HepG2 (cell line): ENCODE results near the gene COG1. TPM values are rescaled to one million over a fixed set of nuclear protein-coding genes. Genes with fewer than 3 reads are reported as not detected.
A peak's percentile ranks its signal among the peaks of the same experiment; 100 is the strongest.

Source experiments
- FLYWCH1 ChIP-seq: sonication (generic); formaldehyde crosslinking; IDR thresholded peaks from 2 replicates; pipeline ENCODE4 v1.8.1; 2023; ENCODE audit warnings: mild to moderate bottlenecking, missing genetic modification reagents
- HNRNPLL ChIP-seq: fragments of 200-400 bp; formaldehyde crosslinking; IDR thresholded peaks from 2 replicates; pipeline ENCODE4 v1.6.1; 2017; ENCODE audit warnings: mild to moderate bottlenecking, low read depth, low read length; ENCODE audit not compliant: poor library complexity, severe bottlenecking
- KDM1A ChIP-seq: IDR thresholded peaks from 2 replicates; pipeline ENCODE4 v1.6.1; 2016; ENCODE audit warnings: missing compliant biosample characterization
- KDM2A ChIP-seq: sonication (generic); formaldehyde crosslinking; IDR thresholded peaks from 2 replicates; pipeline ENCODE4 v1.4.0; 2020; ENCODE audit warnings: low read depth, missing genetic modification reagents, borderline replicate concordance
- LCORL ChIP-seq, 2 experiments: fragments of 450-650 bp in 1 of 2; sonication (generic) in 1 of 2; formaldehyde crosslinking in 1 of 2; IDR thresholded peaks; 2 replicates each; pipeline versions ENCODE4 v1.5.0 to v1.6.1; 2017 to 2020; ENCODE audit warnings: antibody characterized with exemption in 1 of 2, missing genetic modification reagents in 1 of 2
- MEF2D ChIP-seq: sonication (generic); formaldehyde crosslinking; IDR thresholded peaks from 2 replicates; pipeline ENCODE4 v1.5.1; 2020; ENCODE audit warnings: mild to moderate bottlenecking, missing genetic modification reagents
- MZF1 ChIP-seq: sonication (generic); formaldehyde crosslinking; IDR thresholded peaks from 2 replicates; pipeline ENCODE4 v1.8.1; 2023; ENCODE audit warnings: mild to moderate bottlenecking, missing genetic modification reagents, borderline replicate concordance
- NCOA1 ChIP-seq: sonication (generic); formaldehyde crosslinking; IDR thresholded peaks from 2 replicates; pipeline ENCODE4 v1.9.0; 2021; ENCODE audit warnings: missing genetic modification reagents
- NR1H2 ChIP-seq: sonication (generic); formaldehyde crosslinking; IDR thresholded peaks from 2 replicates; pipeline ENCODE4 v1.8.1; 2022; ENCODE audit warnings: low read depth, missing genetic modification reagents, borderline replicate concordance
- PATZ1 ChIP-seq: sonication (generic); formaldehyde crosslinking; IDR thresholded peaks from 2 replicates; pipeline ENCODE4 v1.4.0; 2020; ENCODE audit warnings: missing genetic modification reagents
- PCBP1 ChIP-seq: fragments of 200-400 bp; formaldehyde crosslinking; IDR thresholded peaks from 2 replicates; pipeline ENCODE4 v1.6.1; 2017; ENCODE audit warnings: mild to moderate bottlenecking, low read depth, low read length, borderline replicate concordance
- RBFOX2 ChIP-seq: fragments of 200-400 bp; formaldehyde crosslinking; IDR thresholded peaks from 2 replicates; pipeline ENCODE4 v1.6.1; 2017; ENCODE audit warnings: low read depth, mild to moderate bottlenecking, low read length
- RXRA ChIP-seq: sonication (generic); formaldehyde crosslinking; IDR thresholded peaks from 2 replicates; pipeline ENCODE4 v1.5.1; 2020; ENCODE audit warnings: missing genetic modification reagents
- SIX1 ChIP-seq: sonication (generic); formaldehyde crosslinking; IDR thresholded peaks from 2 replicates; pipeline ENCODE4 v1.4.0; 2020; ENCODE audit warnings: missing genetic modification reagents, borderline replicate concordance
- ZFP37 ChIP-seq: sonication (generic); formaldehyde crosslinking; IDR thresholded peaks from 2 replicates; pipeline ENCODE4 v1.4.0; 2020; ENCODE audit warnings: missing genetic modification reagents, borderline replicate concordance
- ZMYM2 ChIP-seq: sonication (generic); formaldehyde crosslinking; IDR thresholded peaks from 2 replicates; pipeline ENCODE4 v1.8.0; 2022; ENCODE audit warnings: mild to moderate bottlenecking, missing genetic modification reagents
- ZNF17 ChIP-seq: sonication (generic); formaldehyde crosslinking; IDR thresholded peaks from 2 replicates; pipeline ENCODE4 v1.5.0; 2020; ENCODE audit warnings: mild to moderate bottlenecking, missing genetic modification reagents
- ZNF263 ChIP-seq: sonication (generic); formaldehyde crosslinking; IDR thresholded peaks from 2 replicates; pipeline ENCODE4 v1.4.0; 2020; ENCODE audit warnings: missing genetic modification reagents
- ZNF598 ChIP-seq: sonication (generic); formaldehyde crosslinking; IDR thresholded peaks from 2 replicates; pipeline ENCODE4 v1.5.1; 2020; ENCODE audit warnings: mild to moderate bottlenecking, missing genetic modification reagents, borderline replicate concordance
- ZNF766 ChIP-seq: sonication (generic); formaldehyde crosslinking; IDR thresholded peaks from 2 replicates; pipeline ENCODE4 v1.5.0; 2020; ENCODE audit warnings: missing genetic modification reagents, borderline replicate concordance
- polyA plus RNA-seq, 8 experiments: library from polyadenylated mRNA; depleted of rRNA in 3 of 8; stranded (reverse) in 7 of 8; unstranded in 1 of 8; fragments of >200 nt; fragmentation: Illumina TruSeq in 4 of 8; extraction: Trizol in 4 of 8; gene quantifications; 2 replicates each; pipeline versions ENCODE4 v1.2.1 to v1.2.3, GENCODE V29; 2011 to 2016; ENCODE audit warnings: low read depth in 4 of 8, missing spikeins in 1 of 8, mixed read lengths in 1 of 8; ENCODE audit not compliant: insufficient read depth in 1 of 8
- total RNA-seq, 5 experiments: library from RNA; depleted of rRNA; stranded (reverse); fragments of >200 nt; fragmentation: Illumina TruSeq; extraction: Trizol; gene quantifications; 2 replicates each; pipeline ENCODE4 v1.2.3, GENCODE V29; 2016; ENCODE audit warnings: low read depth in 1 of 5
- TF ChIP-seq, protein P1 (sequence below): sonication (generic); formaldehyde crosslinking; IDR thresholded peaks from 2 replicates; pipeline ENCODE4 v1.5.1; 2020; ENCODE audit warnings: missing genetic modification reagents, mild to moderate bottlenecking, borderline replicate concordance
- TF ChIP-seq, protein P2 (sequence below): IDR thresholded peaks from 2 replicates; pipeline ENCODE4 v1.6.1; 2016; ENCODE audit warnings: missing genetic modification reagents, missing compliant biosample characterization
- TF ChIP-seq, protein P3 (sequence below): sonication (generic); formaldehyde crosslinking; IDR thresholded peaks from 2 replicates; pipeline ENCODE4 v1.4.0; 2020; ENCODE audit warnings: missing genetic modification reagents, low read depth, mild to moderate bottlenecking, borderline replicate concordance

Gene COG1
- total and polyA plus RNA-seq, 2 of the 13 experiments (the other 11 are each of a cell fraction or from before 2014, with no cell fraction given): 36.6 to 39.7 TPM

DNA sequence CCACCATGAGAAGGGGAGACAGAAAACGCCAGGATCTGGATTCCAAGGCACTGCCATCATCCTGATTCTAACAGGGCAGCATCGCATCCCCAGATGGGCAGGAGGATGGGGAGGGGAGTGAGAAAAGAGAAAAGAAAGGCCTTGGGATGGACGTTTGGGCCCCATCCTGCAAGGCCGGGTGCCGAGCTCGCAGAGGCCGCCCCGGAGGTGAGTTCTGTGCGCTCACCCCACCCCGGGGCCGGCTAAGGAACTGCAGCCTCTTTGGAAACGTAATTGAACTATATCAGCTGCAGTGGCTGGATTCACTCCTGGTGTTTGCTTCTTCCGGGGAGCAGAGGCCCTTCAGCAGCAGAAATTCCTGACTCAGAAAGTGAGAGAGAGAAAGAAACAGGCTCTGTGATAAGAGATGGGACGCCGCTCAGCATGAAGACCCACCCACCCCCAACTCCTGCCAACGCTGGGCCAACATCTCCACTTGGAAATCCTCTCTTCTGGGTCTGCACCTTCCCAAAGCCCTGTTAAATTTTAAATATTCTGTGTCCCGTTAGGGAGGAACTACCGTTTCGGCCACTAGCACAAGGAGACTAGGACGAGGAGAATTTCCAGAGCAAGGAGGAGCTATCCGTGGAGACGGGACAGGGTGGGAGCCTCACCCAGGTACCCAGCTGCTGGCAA lies 36.6 kb upstream of the COG1 start (continued):
- TF ChIP-seq LCORL (IDR thresholded peaks at IDR 0.05) (no peak), LCORL (CRISPR knock-in tag; IDR thresholded peaks at IDR 0.05) (peak; percentile 52; the same call in 1 of the 2 replicates), NR1H2 (no peak), ZNF598 (CRISPR knock-in tag) (peak; percentile 75; the same call in 1 of the 2 replicates), NCOA1 (CRISPR knock-in tag) (no peak), PCBP1 (0 out of 2 replicates have a peak, but pooled peaks have one; percentile 66), KDM1A (CRISPR knock-in tag) (no peak), RXRA (CRISPR knock-in tag) (no peak), KDM2A (peak; percentile 74; the same call in 1 of the 2 replicates), ZNF17 (CRISPR knock-in tag) (no peak), MEF2D (CRISPR knock-in tag) (no peak), ZFP37 (no peak), SIX1 (CRISPR knock-in tag) (no peak), HNRNPLL (no peak), ZMYM2 (no peak), ZNF263 (CRISPR knock-in tag) (no peak), FLYWCH1 (CRISPR knock-in tag) (no peak), RBFOX2 (no peak), PATZ1 (CRISPR knock-in tag) (peak; percentile 47; the same call in 1 of the 2 replicates), MZF1 (CRISPR knock-in tag) (no peak), ZNF766 (CRISPR knock-in tag) (no peak)
- TF ChIP-seq, protein P1, sequence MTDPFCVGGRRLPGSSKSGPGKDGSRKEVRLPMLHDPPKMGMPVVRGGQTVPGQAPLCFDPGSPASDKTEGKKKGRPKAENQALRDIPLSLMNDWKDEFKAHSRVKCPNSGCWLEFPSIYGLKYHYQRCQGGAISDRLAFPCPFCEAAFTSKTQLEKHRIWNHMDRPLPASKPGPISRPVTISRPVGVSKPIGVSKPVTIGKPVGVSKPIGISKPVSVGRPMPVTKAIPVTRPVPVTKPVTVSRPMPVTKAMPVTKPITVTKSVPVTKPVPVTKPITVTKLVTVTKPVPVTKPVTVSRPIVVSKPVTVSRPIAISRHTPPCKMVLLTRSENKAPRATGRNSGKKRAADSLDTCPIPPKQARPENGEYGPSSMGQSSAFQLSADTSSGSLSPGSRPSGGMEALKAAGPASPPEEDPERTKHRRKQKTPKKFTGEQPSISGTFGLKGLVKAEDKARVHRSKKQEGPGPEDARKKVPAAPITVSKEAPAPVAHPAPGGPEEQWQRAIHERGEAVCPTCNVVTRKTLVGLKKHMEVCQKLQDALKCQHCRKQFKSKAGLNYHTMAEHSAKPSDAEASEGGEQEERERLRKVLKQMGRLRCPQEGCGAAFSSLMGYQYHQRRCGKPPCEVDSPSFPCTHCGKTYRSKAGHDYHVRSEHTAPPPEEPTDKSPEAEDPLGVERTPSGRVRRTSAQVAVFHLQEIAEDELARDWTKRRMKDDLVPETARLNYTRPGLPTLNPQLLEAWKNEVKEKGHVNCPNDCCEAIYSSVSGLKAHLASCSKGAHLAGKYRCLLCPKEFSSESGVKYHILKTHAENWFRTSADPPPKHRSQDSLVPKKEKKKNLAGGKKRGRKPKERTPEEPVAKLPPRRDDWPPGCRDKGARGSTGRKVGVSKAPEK: peak; percentile 55; the same call in 1 of the 2 replicates
- TF ChIP-seq, protein P2, sequence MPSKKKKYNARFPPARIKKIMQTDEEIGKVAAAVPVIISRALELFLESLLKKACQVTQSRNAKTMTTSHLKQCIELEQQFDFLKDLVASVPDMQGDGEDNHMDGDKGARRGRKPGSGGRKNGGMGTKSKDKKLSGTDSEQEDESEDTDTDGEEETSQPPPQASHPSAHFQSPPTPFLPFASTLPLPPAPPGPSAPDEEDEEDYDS (CRISPR knock-in tag): 0 out of 2 replicates have a peak, but pooled peaks have one; percentile 16
- TF ChIP-seq, protein P3, sequence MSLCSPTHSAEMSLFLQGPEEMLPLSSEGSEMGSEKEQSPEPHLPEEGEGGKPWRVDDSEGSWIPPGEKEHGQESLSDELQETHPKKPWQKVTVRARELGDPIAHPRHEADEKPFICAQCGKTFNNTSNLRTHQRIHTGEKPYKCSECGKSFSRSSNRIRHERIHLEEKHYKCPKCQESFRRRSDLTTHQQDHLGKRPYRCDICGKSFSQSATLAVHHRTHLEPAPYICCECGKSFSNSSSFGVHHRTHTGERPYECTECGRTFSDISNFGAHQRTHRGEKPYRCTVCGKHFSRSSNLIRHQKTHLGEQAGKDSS (CRISPR knock-in tag): peak; percentile 46; the same call in 1 of the 2 replicates
